ENCODE data around the gene EIF4G1.
"Not testable (repeated sequence)": the region's sequence is repeated elsewhere in the genome, so short reads cannot be mapped to it uniquely, and the experiment has no call there.

The EIF4G1 gene, protein sequence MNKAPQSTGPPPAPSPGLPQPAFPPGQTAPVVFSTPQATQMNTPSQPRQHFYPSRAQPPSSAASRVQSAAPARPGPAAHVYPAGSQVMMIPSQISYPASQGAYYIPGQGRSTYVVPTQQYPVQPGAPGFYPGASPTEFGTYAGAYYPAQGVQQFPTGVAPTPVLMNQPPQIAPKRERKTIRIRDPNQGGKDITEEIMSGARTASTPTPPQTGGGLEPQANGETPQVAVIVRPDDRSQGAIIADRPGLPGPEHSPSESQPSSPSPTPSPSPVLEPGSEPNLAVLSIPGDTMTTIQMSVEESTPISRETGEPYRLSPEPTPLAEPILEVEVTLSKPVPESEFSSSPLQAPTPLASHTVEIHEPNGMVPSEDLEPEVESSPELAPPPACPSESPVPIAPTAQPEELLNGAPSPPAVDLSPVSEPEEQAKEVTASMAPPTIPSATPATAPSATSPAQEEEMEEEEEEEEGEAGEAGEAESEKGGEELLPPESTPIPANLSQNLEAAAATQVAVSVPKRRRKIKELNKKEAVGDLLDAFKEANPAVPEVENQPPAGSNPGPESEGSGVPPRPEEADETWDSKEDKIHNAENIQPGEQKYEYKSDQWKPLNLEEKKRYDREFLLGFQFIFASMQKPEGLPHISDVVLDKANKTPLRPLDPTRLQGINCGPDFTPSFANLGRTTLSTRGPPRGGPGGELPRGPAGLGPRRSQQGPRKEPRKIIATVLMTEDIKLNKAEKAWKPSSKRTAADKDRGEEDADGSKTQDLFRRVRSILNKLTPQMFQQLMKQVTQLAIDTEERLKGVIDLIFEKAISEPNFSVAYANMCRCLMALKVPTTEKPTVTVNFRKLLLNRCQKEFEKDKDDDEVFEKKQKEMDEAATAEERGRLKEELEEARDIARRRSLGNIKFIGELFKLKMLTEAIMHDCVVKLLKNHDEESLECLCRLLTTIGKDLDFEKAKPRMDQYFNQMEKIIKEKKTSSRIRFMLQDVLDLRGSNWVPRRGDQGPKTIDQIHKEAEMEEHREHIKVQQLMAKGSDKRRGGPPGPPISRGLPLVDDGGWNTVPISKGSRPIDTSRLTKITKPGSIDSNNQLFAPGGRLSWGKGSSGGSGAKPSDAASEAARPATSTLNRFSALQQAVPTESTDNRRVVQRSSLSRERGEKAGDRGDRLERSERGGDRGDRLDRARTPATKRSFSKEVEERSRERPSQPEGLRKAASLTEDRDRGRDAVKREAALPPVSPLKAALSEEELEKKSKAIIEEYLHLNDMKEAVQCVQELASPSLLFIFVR (N-terminal part only)

DNA sequence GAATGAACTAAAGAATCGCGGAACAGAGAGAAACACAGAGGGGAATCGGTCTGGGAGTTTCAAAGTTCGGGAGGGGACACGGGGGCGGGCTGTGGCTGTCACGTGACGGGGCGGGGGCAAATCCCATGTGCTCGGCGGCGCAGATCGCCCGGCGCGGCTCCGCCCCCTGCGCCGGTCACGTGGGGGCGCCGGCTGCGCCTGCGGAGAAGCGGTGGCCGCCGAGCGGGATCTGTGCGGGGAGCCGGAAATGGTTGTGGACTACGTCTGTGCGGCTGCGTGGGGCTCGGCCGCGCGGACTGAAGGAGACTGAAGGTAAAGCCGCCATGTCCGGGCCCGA is at the start of gene EIF4G1:
EIF4G1 (plus strand) TSS at position 244 of the 337 bp plus-strand sequence. CDS start 1,191 bp downstream, outside the sequence.
- DNase-seq, result peak; percentile 94

DNA sequence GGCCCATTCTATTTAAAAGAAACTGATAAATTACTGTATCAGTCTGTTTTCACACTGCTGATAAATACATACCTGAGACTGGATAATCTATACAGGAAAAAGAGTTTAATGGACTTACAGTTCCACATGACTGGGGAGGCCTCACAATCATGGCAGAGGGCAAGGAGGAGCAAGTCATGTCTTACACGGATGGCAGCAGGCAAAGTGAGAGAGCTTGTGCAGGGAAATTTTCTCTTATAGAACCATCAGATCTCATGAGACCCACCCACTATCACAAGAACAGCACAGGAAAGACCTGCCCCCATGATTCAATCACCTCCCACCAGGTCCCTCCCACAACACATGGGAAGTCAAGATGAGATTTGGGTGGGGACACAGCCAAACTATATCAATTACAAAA is 47.2 kb upstream of the EIF4G1 start:
- DNase-seq, result not testable (repeated sequence)

DNA sequence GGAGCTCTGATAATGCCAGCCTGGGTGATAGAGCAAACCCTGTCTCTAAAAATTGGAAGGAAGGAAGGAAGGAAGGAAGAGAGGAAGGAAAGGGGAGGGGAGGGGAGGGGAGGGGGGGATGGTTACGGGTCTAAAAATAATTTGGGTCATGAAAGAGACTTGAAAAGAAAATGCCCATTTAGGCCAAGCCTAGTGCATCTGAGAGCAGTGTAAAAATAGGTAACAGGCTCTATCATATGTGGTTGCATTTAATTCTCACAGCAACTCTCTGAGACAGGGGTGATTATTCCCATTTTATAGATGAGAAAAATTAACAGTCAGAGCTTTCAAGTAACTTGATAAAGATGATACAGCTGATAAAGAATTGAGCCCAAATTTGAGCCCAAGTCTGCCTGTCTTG is 42.1 kb upstream of the EIF4G1 start:
- no peak for DNase-seq

DNA sequence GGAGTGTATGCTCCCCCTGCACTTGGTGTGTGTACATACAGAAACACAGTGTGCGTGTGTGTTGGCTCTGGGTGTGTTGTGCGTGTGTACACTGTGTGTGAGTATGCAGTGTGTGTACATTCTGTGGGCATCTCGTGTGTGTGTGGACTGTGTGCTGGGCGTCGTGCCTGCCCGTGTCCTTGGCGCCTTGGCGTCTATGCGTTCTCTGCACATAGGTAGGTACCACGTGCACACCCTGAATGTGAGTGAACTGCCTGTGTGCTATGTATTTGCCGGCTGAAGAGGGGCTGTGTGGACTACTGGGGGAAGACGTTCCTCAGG is 39.1 kb upstream of the EIF4G1 start:
- DNase-seq, result no peak

DNA sequence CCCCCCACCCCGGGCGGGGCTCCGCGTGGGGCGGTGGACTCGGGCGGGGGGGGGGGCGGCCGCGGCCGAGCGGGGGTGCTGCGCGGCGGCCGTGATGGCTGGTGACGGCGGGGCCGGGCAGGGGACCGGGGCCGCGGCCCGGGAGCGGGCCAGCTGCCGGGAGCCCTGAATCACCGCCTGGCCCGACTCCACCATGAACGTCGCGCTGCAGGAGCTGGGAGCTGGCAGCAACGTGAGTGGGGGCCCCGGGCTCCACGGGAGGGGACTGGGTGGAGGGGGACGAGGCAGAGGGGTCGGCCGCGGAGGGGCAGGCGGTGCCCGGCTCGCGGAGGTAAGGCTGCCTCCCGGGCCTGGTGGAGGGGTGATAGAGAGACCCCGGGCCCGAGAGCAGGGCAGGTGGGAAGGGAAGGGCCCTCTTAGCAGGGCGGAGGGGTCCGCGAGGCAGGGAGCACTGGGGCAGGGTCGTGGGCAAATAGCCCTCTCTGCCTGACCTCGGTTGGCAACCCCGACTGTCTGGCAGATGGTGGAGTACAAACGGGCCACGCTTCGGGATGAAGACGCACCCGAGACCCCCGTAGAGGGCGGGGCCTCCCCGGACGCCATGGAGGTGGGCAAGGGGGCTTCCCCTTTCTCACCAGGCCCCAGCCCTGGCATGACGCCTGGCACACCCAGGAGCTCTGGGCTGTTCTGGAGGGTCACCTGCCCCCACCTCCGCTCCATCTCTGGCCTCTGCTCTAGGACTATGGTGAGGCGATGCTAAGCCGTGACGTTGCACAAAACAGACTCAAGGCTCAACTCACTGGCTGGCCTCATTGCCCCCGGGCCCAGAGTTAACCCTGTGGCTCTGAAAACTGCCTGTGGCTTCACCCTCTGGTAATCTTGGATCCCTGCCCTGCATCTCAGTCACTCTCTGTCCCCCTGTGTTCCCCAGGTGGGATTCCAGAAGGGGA is 38.2 kb upstream of the EIF4G1 start, which contains the start of gene ECE2:
ECE2 (plus strand) TSS at position 62 of the 950 bp plus-strand sequence; CDS start at position 194, 132 bp downstream.
- DNase-seq, result no peak

DNA sequence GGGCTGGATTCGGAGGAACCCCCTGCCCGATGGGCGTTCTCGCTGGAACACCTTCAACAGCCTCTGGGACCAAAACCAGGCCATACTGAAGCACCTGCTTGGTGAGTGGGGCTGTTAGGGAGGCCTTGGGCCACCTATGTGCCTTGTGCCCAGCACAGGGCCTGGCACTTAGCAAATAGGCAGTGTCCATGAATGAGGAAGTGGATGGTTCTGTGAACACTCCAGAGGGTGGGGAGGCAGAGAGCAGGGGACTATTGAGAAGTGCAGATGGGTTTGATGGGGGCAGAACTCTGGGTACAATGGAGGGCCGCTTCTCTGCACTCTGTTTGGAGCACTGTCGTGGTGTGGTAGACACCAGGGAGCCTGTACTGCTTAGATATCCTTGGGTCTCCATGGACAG is 37.0 kb upstream of the EIF4G1 start:
- no peak for DNase-seq

DNA sequence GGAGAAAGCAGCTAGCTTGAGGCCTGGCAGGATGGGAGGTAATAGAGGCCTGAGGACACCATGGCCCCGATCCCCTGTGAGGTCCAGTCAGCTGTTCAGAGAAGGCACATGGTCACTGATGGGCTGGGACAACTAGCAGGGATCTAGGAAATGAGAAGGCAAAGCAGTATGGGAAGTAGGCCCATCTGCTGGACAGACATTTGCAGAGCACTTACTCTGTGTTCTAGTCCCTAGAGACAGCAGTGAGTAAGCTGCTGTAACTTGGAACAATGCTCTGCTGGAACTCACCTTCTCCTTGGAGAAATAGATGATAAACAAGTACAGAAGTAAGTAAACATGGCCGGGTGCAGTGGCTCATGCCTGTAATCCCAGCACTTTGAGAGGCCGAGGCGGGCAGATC is 31.5 kb upstream of the EIF4G1 start:
- no peak for DNase-seq

DNA sequence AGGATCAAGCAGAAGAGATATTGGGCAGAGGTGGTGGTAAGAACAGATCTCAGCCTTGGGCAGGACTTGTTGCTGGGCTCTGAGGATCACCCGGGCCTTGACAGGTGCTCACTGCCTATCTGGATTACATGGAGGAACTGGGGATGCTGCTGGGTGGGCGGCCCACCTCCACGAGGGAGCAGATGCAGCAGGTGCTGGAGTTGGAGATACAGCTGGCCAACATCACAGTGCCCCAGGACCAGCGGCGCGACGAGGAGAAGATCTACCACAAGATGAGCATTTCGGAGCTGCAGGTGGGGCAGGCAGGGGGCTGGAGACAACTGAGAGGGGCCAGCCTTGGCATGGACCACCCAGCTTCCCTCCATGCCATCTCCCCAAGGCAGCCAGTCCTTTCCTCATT is 30.7 kb upstream of the EIF4G1 start:
- no peak for DNase-seq

DNA sequence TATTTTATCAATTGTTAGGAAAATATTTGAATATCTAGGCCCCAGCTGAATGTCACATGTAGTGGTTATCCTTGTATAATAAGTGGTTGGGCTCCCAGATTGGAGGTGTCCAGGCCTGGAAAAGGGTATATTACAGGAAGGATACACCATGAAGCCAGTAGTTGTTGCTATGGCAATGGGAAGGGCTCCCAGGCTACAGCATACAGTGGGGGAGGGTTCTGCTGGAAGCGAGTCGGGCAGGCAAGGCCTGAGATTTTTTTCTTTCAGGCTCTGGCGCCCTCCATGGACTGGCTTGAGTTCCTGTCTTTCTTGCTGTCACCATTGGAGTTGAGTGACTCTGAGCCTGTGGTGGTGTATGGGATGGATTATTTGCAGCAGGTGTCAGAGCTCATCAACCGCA is 29.7 kb upstream of the EIF4G1 start:
- no peak for DNase-seq

DNA sequence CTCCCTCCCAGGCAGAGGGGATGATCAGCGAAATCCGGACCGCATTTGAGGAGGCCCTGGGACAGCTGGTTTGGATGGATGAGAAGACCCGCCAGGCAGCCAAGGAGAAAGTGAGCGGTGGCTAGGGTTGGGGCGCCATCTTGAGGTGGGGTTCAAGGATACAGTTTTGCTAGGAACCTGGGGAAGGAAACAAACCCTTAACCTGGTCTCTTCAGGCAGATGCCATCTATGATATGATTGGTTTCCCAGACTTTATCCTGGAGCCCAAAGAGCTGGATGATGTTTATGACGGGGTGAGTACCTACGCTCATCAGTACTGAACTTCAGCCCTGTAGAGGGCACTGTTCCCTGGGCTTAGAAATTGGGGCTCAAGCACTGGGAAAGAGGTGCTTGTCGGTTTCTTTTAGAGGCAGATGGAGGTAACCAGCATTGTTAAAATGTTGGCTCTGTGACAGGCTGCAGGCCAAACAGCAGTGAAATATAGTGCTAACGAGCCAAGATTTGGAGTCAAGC is 24.9 kb upstream of the EIF4G1 start:
- peak; percentile 64 for DNase-seq

DNA sequence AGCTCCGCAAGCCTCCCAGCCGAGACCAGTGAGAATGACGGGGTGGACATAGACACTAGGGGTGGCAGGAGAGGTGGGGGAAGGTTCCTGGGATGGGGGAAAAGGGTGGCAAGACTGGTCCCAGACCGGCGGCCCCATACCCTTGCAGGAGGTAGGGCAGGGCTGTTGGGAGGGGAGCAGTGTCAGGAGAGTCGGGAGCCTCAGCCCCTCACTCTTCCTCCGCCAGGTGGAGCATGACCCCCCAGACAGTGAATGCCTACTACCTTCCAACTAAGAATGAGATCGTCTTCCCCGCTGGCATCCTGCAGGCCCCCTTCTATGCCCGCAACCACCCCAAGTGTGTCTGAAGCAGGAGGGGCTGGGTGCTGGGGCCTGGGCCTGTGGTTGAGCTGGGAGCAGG is 24.1 kb upstream of the EIF4G1 start:
- no peak for DNase-seq

DNA sequence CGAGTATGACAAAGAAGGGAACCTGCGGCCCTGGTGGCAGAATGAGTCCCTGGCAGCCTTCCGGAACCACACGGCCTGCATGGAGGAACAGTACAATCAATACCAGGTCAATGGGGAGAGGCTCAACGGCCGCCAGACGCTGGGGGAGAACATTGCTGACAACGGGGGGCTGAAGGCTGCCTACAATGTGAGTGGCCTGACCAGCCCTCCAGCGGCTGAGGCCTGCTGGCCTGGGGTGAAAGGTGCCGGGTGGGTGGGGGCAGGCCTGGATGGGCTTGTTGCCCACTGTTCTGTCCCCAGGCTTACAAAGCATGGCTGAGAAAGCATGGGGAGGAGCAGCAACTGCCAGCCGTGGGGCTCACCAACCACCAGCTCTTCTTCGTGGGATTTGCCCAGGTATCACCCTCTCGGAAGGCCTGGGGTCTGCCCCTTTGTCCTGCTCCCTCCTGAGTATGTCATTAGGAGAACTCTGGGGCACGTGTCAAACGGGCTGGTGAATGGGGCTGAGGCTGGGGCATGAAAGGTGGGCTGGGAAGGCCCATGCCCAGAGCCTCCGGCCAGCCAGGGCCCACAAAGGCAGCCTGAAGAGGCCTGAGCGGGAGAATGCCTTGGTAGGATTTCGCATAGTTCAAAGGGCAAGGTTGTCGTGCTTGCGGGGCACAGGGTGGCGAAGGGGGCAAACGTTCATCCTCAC is 23.2 kb upstream of the EIF4G1 start:
- no peak for DNase-seq

DNA sequence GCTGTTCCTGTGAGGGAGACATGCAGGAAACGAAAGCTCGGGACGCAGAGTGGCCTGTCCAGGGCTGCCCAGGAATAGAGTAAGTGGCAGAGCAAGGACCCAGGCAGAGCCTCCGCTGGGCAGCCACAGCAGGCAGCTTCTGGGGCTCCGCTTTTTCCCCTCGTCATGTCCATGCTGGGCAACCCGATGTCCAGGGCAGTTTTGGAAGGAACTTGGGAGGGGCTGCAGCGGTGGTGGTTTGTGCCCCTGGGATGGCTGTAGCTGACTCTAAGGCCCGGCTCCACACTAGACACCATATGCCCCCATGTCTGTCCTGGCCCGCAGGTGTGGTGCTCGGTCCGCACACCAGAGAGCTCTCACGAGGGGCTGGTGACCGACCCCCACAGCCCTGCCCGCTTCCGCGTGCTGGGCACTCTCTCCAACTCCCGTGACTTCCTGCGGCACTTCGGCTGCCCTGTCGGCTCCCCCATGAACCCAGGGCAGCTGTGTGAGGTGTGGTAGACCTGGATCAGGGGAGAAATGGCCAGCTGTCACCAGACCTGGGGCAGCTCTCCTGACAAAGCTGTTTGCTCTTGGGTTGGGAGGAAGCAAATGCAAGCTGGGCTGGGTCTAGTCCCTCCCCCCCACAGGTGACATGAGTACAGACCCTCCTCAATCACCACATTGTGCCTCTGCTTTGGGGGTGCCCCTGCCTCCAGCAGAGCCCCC is 22.5 kb upstream of the EIF4G1 start:
- no peak for DNase-seq

DNA sequence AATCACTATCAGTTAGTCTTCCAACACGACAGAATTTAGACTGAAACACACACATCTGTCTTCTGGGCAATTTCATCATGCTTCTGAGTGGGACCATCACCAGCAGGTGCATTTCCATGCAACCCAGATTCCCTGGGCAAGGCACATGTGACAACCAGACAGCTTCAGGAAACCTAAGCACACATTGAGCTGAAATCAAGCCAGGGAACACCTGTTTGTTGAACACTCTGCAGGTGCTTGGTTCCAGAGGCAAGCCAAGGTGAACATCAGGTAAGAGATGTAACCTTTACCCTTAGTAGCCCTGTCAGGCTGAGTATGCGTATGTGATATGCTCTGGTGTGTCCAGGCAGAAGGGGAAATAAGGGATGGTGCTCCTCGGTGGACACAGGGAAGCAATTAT is 18.6 kb upstream of the EIF4G1 start:
- no peak for DNase-seq

DNA sequence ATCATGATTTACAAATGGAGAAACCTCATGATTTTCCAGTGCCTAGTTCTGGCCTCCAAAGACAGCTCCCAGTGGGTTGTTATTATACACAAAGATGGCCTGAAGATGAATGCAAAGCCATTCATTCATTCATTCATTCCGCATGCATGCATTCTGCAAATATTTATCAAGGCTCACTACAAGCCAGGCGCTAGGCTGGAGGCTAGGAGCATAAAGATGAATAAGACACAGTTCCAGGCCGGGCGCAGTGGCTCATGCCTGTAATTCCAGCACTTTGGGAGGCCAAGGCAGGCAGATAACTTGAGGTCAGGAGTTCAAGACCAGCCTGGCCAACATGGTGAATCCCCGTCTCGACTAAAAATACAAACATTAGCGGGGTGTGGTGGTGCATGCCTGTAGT is 17.8 kb upstream of the EIF4G1 start:
- no peak for DNase-seq

DNA sequence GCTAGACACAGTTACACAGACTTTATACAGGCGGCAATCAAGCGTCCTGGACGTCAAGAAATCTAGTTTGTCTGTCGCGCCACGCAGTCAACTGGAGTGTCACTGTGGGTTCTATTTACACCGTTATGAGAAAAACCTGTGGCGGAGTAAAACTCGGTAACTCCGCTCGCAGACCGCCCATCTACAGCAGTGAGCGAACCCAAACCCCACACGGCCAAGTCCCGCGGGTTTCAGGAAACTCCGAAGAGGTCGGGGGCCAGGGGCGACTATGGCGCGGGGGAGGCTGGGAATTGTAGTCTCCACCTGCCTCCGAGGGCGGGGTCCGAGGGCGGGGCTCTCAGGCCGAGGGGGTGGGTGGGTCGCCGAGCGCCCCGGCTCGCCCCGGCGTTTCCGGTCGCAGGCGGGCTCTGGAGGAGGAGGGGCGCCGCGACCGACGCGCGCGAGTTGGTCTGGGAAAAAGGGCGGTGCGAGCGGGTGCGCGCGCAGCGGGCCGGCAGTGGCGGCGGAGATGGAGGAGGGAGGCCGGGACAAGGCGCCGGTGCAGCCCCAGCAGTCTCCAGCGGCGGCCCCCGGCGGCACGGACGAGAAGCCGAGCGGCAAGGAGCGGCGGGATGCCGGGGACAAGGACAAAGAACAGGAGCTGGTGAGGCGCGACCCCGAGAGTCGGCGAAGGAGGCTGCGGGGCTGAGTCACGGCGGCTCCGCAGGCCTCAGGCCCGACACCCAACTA is 15.5 kb upstream of the EIF4G1 start, which contains the start of gene PSMD2:
PSMD2 (plus strand) TSS at position 483 of the 729 bp plus-strand sequence; CDS start at position 509, 26 bp downstream.
- peak; percentile 95 for DNase-seq

DNA sequence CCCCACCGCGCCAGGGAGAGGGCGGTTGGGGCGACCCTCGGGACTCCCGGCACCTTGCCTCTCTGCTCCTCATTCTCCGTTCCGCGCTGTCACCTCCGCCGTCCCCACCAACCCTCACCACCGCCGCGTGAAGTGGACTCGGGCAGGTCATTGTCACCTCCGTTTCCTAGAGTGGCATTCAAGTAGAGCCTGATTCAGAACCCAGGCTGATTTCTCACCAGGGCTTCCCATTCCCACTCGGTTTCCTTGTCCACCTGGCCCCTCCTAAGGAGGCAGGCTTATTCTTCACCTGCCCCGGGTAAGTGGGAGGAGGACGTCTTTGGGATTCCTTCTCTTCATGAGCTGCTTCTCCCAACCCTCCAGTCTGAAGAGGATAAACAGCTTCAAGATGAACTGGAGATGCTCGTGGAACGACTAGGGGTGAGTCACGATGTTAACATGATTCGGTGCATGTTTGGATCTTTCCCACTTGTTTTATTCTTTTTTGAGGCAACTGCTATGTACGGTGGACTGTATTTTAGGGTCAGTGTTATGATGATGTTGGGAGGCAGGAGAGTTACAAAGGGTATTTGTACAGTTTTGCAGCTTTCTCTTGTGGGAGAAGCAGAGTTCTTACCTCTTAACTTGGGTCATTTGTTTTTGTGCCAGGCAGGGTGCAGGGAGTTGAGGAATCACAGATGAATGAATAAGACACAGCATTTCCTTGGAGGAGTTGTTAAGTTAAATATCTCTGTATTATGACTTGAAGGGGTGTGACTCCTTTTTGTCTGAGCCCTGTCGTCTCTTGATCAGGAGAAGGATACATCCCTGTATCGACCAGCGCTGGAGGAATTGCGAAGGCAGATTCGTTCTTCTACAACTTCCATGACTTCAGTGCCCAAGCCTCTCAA is 14.7 kb upstream of the EIF4G1 start:
- no peak for DNase-seq

DNA sequence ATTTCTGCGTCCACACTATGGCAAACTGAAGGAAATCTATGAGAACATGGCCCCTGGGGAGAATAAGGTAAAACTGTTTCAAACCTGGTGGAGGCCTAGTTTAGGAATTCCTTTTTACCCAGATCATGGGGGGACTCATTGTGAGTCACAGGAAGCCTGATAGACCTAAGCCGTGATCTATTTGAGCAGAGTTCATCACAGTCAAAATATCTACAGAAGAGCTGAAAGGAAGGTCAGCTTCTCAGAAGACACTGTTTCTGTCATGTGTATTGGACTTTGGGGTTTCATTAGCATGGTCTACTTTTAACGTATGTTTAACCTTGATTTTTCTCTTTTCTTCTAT is 14.1 kb upstream of the EIF4G1 start:
- DNase-seq, result no peak

DNA sequence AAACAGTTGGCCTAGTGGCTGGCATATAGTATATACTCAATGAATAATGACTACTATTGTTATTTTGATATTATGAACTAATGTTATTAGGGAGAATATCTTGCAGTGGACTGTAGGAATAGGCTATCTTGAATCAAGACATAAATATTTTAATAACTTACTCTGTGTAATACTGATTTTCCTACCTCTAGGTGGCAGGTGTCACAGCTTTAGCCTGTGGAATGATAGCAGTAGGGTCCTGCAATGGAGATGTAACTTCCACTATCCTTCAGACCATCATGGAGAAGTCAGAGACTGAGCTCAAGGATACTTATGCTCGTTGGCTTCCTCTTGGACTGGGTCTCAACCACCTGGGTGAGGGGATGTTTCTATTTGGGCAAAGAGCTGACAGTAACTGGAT is 8.8 kb upstream of the EIF4G1 start:
- no peak for DNase-seq

All from activated CD4-positive, CD25-positive, alpha-beta regulatory T cell treated with anti-CD3 and anti-CD28 coated beads, Interleukin-2, amount 50 U/mL, for 72 hours (primary cell).